Osteoblast (primary cell): ENCODE data around the gene ITGA2. TPM values are rescaled to one million over a fixed set of nuclear protein-coding genes. Genes with fewer than 3 reads are reported as not detected.

Experiments
- DNase-seq: peaks from one replicate; pipeline ENCODE4 v3.0.0; 2011; ENCODE audit warnings: low spot score, mixed read lengths; ENCODE audit not compliant: insufficient read length; ENCODE audit errors: missing footprints
- H2AFZ ChIP-seq: 2 replicates; pipeline ENCODE4 v1.6.0; 2011; ENCODE audit warnings: mild to moderate bottlenecking, low read length
- H3K27ac ChIP-seq: 2 replicates; pipeline ENCODE4 v1.5.1; 2011; ENCODE audit warnings: mild to moderate bottlenecking, low read depth, low read length, moderate library complexity
- H3K27me3 ChIP-seq: 2 replicates; pipeline ENCODE4 v1.6.0; 2012; ENCODE audit warnings: mild to moderate bottlenecking, control low read depth, inconsistent platforms, low read length, moderate library complexity; ENCODE audit not compliant: insufficient read depth
- H3K36me3 ChIP-seq: 2 replicates; pipeline ENCODE4 v1.5.1; 2011; ENCODE audit warnings: mild to moderate bottlenecking, low read length, control low read depth, moderate library complexity; ENCODE audit not compliant: insufficient read depth
- H3K4me1 ChIP-seq: 2 replicates; pipeline ENCODE4 v1.5.1; 2011; ENCODE audit warnings: mild to moderate bottlenecking, low read length, control low read depth, moderate library complexity; ENCODE audit not compliant: insufficient read depth
- H3K4me2 ChIP-seq: 2 replicates; pipeline ENCODE4 v1.6.0; 2011; ENCODE audit warnings: mild to moderate bottlenecking, low read length; ENCODE audit not compliant: insufficient read depth
- H3K4me3 ChIP-seq: fragments of 200-600 bp; sonication (generic); 3 replicates; pipeline ENCODE4 v1.5.1; 2012; ENCODE audit warnings: mild to moderate bottlenecking, low read length, inconsistent platforms; ENCODE audit not compliant: insufficient read depth
- H3K79me2 ChIP-seq: 2 replicates; pipeline ENCODE4 v1.6.0; 2012; ENCODE audit warnings: mild to moderate bottlenecking, low read length, control low read depth, inconsistent platforms; ENCODE audit not compliant: insufficient read depth
- H3K9me3 ChIP-seq: 2 replicates; pipeline ENCODE4 v1.5.1; 2011; ENCODE audit warnings: low read depth, low read length, control low read depth
- H4K20me1 ChIP-seq: 2 replicates; pipeline ENCODE4 v1.6.0; 2012; ENCODE audit warnings: mild to moderate bottlenecking, low read length, control low read depth; ENCODE audit not compliant: insufficient read depth
- total RNA-seq: library from RNA; depleted of rRNA; stranded (reverse); fragments of >200 nt; gene quantifications from 2 replicates; pipeline ENCODE4 v1.2.3, GENCODE V29; 2012
- TF ChIP-seq, protein P1 (sequence below): IDR thresholded peaks from 2 replicates; pipeline ENCODE4 v1.5.1; 2011; ENCODE audit warnings: mild to moderate bottlenecking, low read depth, low read length, moderate library complexity; ENCODE audit errors: extremely low read depth

The ITGA2 gene
- total RNA-seq, 1 donor = 2.9 TPM

DNA sequence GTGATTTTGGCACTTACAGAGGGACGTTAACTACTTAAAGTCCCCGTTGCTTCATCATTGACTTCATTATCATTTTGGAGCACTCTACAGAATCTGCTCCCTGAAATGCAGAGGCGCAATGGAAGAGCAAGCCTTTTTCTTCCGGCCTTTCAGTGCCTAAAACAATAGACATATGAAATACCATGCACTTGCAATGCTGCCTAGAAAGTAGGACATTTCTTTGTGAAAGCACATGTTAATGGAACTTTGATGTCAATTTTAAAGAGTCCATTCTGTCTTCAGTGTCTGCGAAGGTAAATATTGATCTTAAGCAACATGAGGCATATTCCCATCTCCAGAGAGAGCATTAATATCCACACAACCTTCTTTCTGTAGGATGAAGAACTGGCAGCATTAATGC, 36.3 kb downstream of the ITGA2 start:
- H3K36me3 ChIP-seq = no peaks in the 10 kb centered on the region
- no peak overlapping the region for H3K4me2 ChIP-seq
- no peaks in the 10 kb centered on the region for H3K79me2 ChIP-seq
- TF ChIP-seq, protein P1, sequence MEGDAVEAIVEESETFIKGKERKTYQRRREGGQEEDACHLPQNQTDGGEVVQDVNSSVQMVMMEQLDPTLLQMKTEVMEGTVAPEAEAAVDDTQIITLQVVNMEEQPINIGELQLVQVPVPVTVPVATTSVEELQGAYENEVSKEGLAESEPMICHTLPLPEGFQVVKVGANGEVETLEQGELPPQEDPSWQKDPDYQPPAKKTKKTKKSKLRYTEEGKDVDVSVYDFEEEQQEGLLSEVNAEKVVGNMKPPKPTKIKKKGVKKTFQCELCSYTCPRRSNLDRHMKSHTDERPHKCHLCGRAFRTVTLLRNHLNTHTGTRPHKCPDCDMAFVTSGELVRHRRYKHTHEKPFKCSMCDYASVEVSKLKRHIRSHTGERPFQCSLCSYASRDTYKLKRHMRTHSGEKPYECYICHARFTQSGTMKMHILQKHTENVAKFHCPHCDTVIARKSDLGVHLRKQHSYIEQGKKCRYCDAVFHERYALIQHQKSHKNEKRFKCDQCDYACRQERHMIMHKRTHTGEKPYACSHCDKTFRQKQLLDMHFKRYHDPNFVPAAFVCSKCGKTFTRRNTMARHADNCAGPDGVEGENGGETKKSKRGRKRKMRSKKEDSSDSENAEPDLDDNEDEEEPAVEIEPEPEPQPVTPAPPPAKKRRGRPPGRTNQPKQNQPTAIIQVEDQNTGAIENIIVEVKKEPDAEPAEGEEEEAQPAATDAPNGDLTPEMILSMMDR = no peak
- H3K27me3 ChIP-seq = no peaks in the 10 kb centered on the region
- peaks cover 23% of the 10 kb centered on the region for H3K4me1 ChIP-seq
- no peaks in the 10 kb centered on the region for H4K20me1 ChIP-seq
- H2AFZ ChIP-seq = no peak overlapping the region
- no peak overlapping the region for H3K4me3 ChIP-seq
- no peaks in the 10 kb centered on the region for H3K9me3 ChIP-seq
- DNase-seq = no peak
- H3K27ac ChIP-seq = no peak overlapping the region

DNA sequence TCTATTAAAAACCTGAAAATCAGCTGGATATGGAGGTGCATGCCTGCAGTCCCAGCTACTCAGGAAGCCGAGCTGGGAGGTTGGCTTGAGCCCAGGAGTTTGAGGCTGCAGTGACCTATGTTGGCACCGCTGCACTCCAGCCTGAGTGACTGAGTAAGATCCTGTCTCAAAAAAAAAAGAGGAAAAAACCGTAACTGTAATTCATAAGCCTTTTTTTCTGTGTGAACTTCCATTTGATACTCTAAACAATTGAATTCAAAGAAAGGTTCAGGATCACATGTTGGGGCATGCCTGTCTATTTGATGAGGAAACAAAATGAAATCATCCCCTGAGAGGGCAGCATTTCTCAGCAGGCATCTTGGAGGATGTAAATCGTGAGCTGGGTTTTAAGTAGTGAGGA, 38.8 kb downstream of the ITGA2 start:
- peaks cover 44% of the 10 kb centered on the region for H3K4me1 ChIP-seq

DNA sequence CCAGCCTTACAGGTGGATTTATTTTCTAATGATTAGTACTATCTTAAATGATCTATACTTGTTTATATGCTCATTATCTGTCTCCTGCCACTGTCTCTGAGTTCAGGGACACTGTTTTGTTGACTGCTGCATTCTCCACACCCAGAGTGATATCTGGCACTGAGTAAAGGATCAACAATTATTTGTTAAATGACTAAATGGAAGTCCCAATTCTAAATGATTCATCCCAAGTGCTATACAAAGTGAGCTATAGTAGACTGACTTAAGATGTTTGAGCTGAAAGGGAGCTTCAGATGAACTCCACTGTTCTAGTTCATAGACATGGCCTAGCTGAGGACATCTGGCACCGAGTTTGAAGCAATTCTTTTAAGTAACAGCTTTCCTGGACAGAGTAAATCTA, 40.5 kb downstream of the ITGA2 start:
- Histone ChIP-seq H3K4me1 (peaks cover 35% of the 10 kb centered on the region), H3K27ac (no peak overlapping the region), H3K36me3 (no peaks in the 10 kb centered on the region), H2AFZ (no peak overlapping the region), H3K4me3 (no peak overlapping the region), H3K79me2 (no peaks in the 10 kb centered on the region), H4K20me1 (no peaks in the 10 kb centered on the region), H3K27me3 (no peaks in the 10 kb centered on the region), H3K4me2 (no peak overlapping the region), H3K9me3 (no peaks in the 10 kb centered on the region)
- TF ChIP-seq, protein P1 = no peak
- no peak for DNase-seq

More for the DNA sequence above, 38.8 kb downstream of the ITGA2 start:
- Histone ChIP-seq H3K27me3 (no peaks in the 10 kb centered on the region), H2AFZ (peak overlapping the region; percentile 17), H3K4me2 (peak overlapping the region; percentile 17), H3K27ac (peak overlapping the region; percentile 29), H3K9me3 (no peaks in the 10 kb centered on the region), H3K79me2 (no peaks in the 10 kb centered on the region), H3K36me3 (no peaks in the 10 kb centered on the region), H4K20me1 (no peaks in the 10 kb centered on the region), H3K4me3 (no peak overlapping the region)
- TF ChIP-seq, protein P1 = no peak
- no peak for DNase-seq

DNA sequence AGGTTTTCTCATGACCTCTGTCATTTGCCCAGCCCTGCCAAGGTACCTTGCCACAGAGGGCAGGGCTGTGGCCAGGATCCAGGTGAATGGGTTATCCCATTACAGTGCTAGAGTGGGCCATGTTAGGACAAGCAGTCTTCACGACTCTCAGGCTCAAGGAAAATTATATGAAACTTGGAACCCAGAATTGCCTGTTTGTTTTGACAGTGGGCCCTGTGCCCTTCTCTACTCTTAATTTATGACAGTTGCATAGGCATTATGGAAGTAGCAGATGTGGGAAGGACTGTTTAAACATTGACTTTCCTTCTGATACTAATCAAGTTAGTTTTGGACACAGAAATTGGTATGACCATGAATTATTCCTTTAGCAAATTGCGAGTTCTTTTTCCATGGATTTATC, 41.7 kb downstream of the ITGA2 start:
- TF ChIP-seq, protein P1 = no peak
- Histone ChIP-seq H3K27ac (peak overlapping the region; percentile 91), H3K36me3 (no peaks in the 10 kb centered on the region), H2AFZ (no peak overlapping the region), H3K9me3 (no peaks in the 10 kb centered on the region), H4K20me1 (no peaks in the 10 kb centered on the region), H3K27me3 (no peaks in the 10 kb centered on the region), H3K4me3 (no peak overlapping the region), H3K79me2 (no peaks in the 10 kb centered on the region), H3K4me1 (peaks cover 34% of the 10 kb centered on the region), H3K4me2 (no peak overlapping the region)
- no peak for DNase-seq
